GM19240 (cell line): ENCODE data around the gene SEPTIN8.

ENCODE experiments used
- DNase-seq: peaks from one replicate; pipeline ENCODE4 v3.0.0; 2011; ENCODE audit warnings: low spot score; ENCODE audit not compliant: insufficient read length

Gene SEPTIN8

GRCh38 chr5:132708645-132709044 lies 68.4 kb downstream of the SEPTIN8 start:
- DNase-seq, result no peak

DNA sequence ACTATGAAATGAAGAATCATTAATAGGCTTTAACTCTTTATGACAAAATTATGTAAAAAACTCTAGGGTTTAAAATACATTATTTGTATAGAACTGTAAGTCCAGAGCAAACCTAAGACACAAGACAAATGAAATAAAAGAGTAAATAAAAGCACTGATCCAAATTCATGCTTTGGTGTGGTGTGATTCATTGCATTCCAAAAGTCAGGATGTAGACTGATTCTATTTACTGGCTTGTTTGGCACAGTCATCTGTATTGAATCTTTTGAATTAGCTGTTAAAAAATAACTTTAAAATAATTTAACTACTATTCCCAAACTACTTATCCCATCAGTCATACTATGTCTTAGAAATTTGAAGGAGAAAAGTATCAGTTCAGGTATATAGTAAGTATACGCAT lies 72.2 kb downstream of the SEPTIN8 start:
- DNase-seq, result no peak
